ENCODE measurements around the gene CAMTA1.

The CAMTA1 gene

GRCh38 chr1:6927626-6928025 is 142.4 kb downstream of the CAMTA1 start:
- TF ChIP-seq EZH2 (IDR thresholded peaks at IDR 0.05; ENCODE audit: borderline replicate concordance, low read depth, low read length, severe bottlenecking) (no peak), CTCF (IDR thresholded peaks at IDR 0.05; ENCODE audit: borderline replicate concordance, extremely low read depth, low read length, poor library complexity, severe bottlenecking) (no peak)
- DNase-seq = no peak
- Histone ChIP-seq H3K36me3 (ENCODE audit: insufficient read depth, low read length) (no peaks in the 10 kb centered on the region), H3K9ac (ENCODE audit: low read depth, low read length) (no peak overlapping the region), H3K9me3 (ENCODE audit: insufficient read depth, low read length, severe bottlenecking) (no peaks in the 10 kb centered on the region), H3K27ac (ENCODE audit: low read length) (no peak overlapping the region), H3K79me2 (ENCODE audit: insufficient read depth, low read length) (no peaks in the 10 kb centered on the region), H3K4me3 (ENCODE audit: low read depth in 1 of 2, low read length in 2 of 2) (no peak overlapping the region), H3K4me2 (ENCODE audit: insufficient read depth, low read length) (no peak overlapping the region), H4K20me1 (ENCODE audit: insufficient read depth, low read length) (no peaks in the 10 kb centered on the region), H3K4me1 (ENCODE audit: insufficient read depth, low read length) (no peaks in the 10 kb centered on the region), H2AFZ (ENCODE audit: low read depth, low read length) (no peak overlapping the region), H3K27me3 (ENCODE audit: insufficient read depth, low read length, poor library complexity) (peaks cover 4% of the 10 kb centered on the region)
- no peak for ATAC-seq (ENCODE audit: insufficient read depth, low read depth)

GRCh38 chr1:6928106-6928885 is 143.0 kb downstream of the CAMTA1 start:
- peaks cover 4% of the 10 kb centered on the region for H3K27me3 ChIP-seq (ENCODE audit: insufficient read depth, low read length, poor library complexity)
- no peak for ATAC-seq (ENCODE audit: insufficient read depth, low read depth)
- no peak overlapping the region for H3K27ac ChIP-seq (ENCODE audit: low read length)
- no peak overlapping the region for H3K4me2 ChIP-seq (ENCODE audit: insufficient read depth, low read length)
- no peaks in the 10 kb centered on the region for H4K20me1 ChIP-seq (ENCODE audit: insufficient read depth, low read length)
- no peak overlapping the region for H2AFZ ChIP-seq (ENCODE audit: low read depth, low read length)
- H3K4me1 ChIP-seq (ENCODE audit: insufficient read depth, low read length) = no peaks in the 10 kb centered on the region
- H3K9me3 ChIP-seq (ENCODE audit: insufficient read depth, low read length, severe bottlenecking) = no peaks in the 10 kb centered on the region
- H3K4me3 ChIP-seq (ENCODE audit: low read depth in 1 of 2, low read length in 2 of 2) = no peak overlapping the region
- H3K9ac ChIP-seq (ENCODE audit: low read depth, low read length) = no peak overlapping the region
- TF ChIP-seq CTCF (IDR thresholded peaks at IDR 0.05; ENCODE audit: borderline replicate concordance, extremely low read depth, low read length, poor library complexity, severe bottlenecking) (no peak), EZH2 (IDR thresholded peaks at IDR 0.05; ENCODE audit: borderline replicate concordance, low read depth, low read length, severe bottlenecking) (no peak)
- H3K79me2 ChIP-seq (ENCODE audit: insufficient read depth, low read length) = no peaks in the 10 kb centered on the region
- DNase-seq = no peak
- H3K36me3 ChIP-seq (ENCODE audit: insufficient read depth, low read length) = no peaks in the 10 kb centered on the region

GRCh38 chr1:6930732-6931300 is 145.6 kb downstream of the CAMTA1 start:
- H3K4me1 ChIP-seq (ENCODE audit: insufficient read depth, low read length) = no peaks in the 10 kb centered on the region
- H3K36me3 ChIP-seq (ENCODE audit: insufficient read depth, low read length) = no peaks in the 10 kb centered on the region
- no peak overlapping the region for H3K9ac ChIP-seq (ENCODE audit: low read depth, low read length)
- H3K27ac ChIP-seq (ENCODE audit: low read length) = no peak overlapping the region
- TF ChIP-seq CTCF (IDR thresholded peaks at IDR 0.05; ENCODE audit: borderline replicate concordance, extremely low read depth, low read length, poor library complexity, severe bottlenecking) = no peak
- TF ChIP-seq EZH2 (IDR thresholded peaks at IDR 0.05; ENCODE audit: borderline replicate concordance, low read depth, low read length, severe bottlenecking) = no peak
- H3K4me3 ChIP-seq (ENCODE audit: low read depth in 1 of 2, low read length in 2 of 2) = no peak overlapping the region
- no peak overlapping the region for H3K4me2 ChIP-seq (ENCODE audit: insufficient read depth, low read length)
- no peaks in the 10 kb centered on the region for H3K79me2 ChIP-seq (ENCODE audit: insufficient read depth, low read length)
- peaks cover 14% of the 10 kb centered on the region for H3K27me3 ChIP-seq (ENCODE audit: insufficient read depth, low read length, poor library complexity)
- H3K9me3 ChIP-seq (ENCODE audit: insufficient read depth, low read length, severe bottlenecking) = no peaks in the 10 kb centered on the region
- DNase-seq = no peak
- H2AFZ ChIP-seq (ENCODE audit: low read depth, low read length) = no peak overlapping the region
- no peaks in the 10 kb centered on the region for H4K20me1 ChIP-seq (ENCODE audit: insufficient read depth, low read length)
- ATAC-seq (ENCODE audit: insufficient read depth, low read depth) = no peak

Measured in DND-41 (cell line).